ENCODE results near the gene UCKL1.

GRCh38 chr20:63940071-63940471 is 16.1 kb downstream of the UCKL1 start:
- TF ChIP-seq, protein P1, sequence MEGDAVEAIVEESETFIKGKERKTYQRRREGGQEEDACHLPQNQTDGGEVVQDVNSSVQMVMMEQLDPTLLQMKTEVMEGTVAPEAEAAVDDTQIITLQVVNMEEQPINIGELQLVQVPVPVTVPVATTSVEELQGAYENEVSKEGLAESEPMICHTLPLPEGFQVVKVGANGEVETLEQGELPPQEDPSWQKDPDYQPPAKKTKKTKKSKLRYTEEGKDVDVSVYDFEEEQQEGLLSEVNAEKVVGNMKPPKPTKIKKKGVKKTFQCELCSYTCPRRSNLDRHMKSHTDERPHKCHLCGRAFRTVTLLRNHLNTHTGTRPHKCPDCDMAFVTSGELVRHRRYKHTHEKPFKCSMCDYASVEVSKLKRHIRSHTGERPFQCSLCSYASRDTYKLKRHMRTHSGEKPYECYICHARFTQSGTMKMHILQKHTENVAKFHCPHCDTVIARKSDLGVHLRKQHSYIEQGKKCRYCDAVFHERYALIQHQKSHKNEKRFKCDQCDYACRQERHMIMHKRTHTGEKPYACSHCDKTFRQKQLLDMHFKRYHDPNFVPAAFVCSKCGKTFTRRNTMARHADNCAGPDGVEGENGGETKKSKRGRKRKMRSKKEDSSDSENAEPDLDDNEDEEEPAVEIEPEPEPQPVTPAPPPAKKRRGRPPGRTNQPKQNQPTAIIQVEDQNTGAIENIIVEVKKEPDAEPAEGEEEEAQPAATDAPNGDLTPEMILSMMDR (IDR thresholded peaks at IDR 0.05): no peak
- no peak for TF ChIP-seq POLR2AphosphoS5 (IDR thresholded peaks at IDR 0.05)
- no peak for TF ChIP-seq POLR2A (IDR thresholded peaks at IDR 0.05)
